Neuronal stem cell (in vitro differentiated cells): ENCODE data around the gene BUB1B.

Experiments used
- DNase-seq: peaks from one replicate; pipeline ENCODE4 v3.0.0-alpha.2; 2013; ENCODE audit warnings: low spot score
- H2AFZ ChIP-seq: one replicate; pipeline ENCODE4 v1.6.1; 2013; ENCODE audit warnings: mild to moderate bottlenecking, low read length, inconsistent platforms
- H2AK5ac ChIP-seq: 2 replicates; pipeline ENCODE4 v1.6.1; 2013; ENCODE audit warnings: low read depth, mild to moderate bottlenecking, inconsistent platforms, low read length, moderate library complexity, mixed read lengths
- H2BK120ac ChIP-seq: 2 replicates; pipeline ENCODE4 v1.6.1; 2013; ENCODE audit warnings: low read depth, mild to moderate bottlenecking, inconsistent platforms, low read length, moderate library complexity, mixed read lengths
- H2BK12ac ChIP-seq: one replicate; pipeline ENCODE4 v1.6.1; 2013; ENCODE audit warnings: low read length, inconsistent platforms
- H2BK15ac ChIP-seq: 2 replicates; pipeline ENCODE4 v1.6.1; 2013; ENCODE audit warnings: mild to moderate bottlenecking, low read length, inconsistent platforms, mixed read lengths
- H2BK5ac ChIP-seq: one replicate; pipeline ENCODE4 v1.6.1; 2013; ENCODE audit warnings: inconsistent platforms, mild to moderate bottlenecking, low read length, moderate library complexity
- H3K14ac ChIP-seq: one replicate; pipeline ENCODE4 v1.6.1; 2013; ENCODE audit warnings: low read length, inconsistent platforms
- H3K18ac ChIP-seq: 2 replicates; pipeline ENCODE4 v1.6.1; 2013; ENCODE audit warnings: low read length, inconsistent platforms
- H3K23ac ChIP-seq: 2 replicates; pipeline ENCODE4 v1.6.1; 2013; ENCODE audit warnings: low read depth, mild to moderate bottlenecking, mixed read lengths, low read length, inconsistent platforms; ENCODE audit not compliant: poor library complexity
- H3K27ac ChIP-seq: replicated peaks from 3 replicates; pipeline ENCODE4 v1.5.1; 2013; ENCODE audit warnings: low read length, inconsistent platforms
- H3K27me3 ChIP-seq, 3 experiments: 2 replicates each; pipeline ENCODE4 v1.6.1; 2013; ENCODE audit warnings: low read length in 3 of 3, mild to moderate bottlenecking in 2 of 3, inconsistent platforms in 1 of 3, low read depth in 1 of 3, mixed read lengths in 1 of 3, moderate library complexity in 1 of 3; ENCODE audit not compliant: control insufficient read depth in 3 of 3, insufficient read depth in 3 of 3
- H3K36me3 ChIP-seq, 2 donors: replicated peaks in 1 of 2; 2 replicates each; pipeline ENCODE4 v1.6.1; 2013; ENCODE audit warnings: low read length in 2 of 2; ENCODE audit not compliant: control insufficient read depth in 2 of 2, insufficient read depth in 2 of 2
- H3K4ac ChIP-seq: 2 replicates; pipeline ENCODE4 v1.6.1; 2013; ENCODE audit warnings: inconsistent platforms, mild to moderate bottlenecking, low read length, moderate library complexity
- H3K4me1 ChIP-seq, 2 donors: 1 replicate in 1 of 2; 2 replicates in 1 of 2; pipeline ENCODE4 v1.6.1; 2013; ENCODE audit warnings: low read length in 2 of 2, low read depth in 1 of 2; ENCODE audit not compliant: control insufficient read depth in 2 of 2, insufficient read depth in 1 of 2
- H3K4me2 ChIP-seq: one replicate; pipeline ENCODE4 v1.6.1; 2013; ENCODE audit warnings: mild to moderate bottlenecking, low read length, inconsistent platforms; ENCODE audit not compliant: insufficient read depth, poor library complexity, severe bottlenecking
- H3K4me3 ChIP-seq, 2 donors: 2 replicates each; pipeline ENCODE4 v1.5.1; 2013; ENCODE audit warnings: low read length in 2 of 2, mild to moderate bottlenecking in 2 of 2, inconsistent platforms in 1 of 2, moderate library complexity in 1 of 2
- H3K79me1 ChIP-seq: one replicate; pipeline ENCODE4 v1.6.1; 2013; ENCODE audit warnings: low read depth, mild to moderate bottlenecking, inconsistent platforms, low read length, moderate library complexity
- H3K9ac ChIP-seq: one replicate; pipeline ENCODE4 v1.6.1; 2013; ENCODE audit warnings: mild to moderate bottlenecking, low read depth, low read length, inconsistent platforms; ENCODE audit not compliant: poor library complexity
- H3K9me3 ChIP-seq, 2 donors: replicated peaks in 1 of 2; 2 replicates each; pipeline versions ENCODE3 to v1.6.1; 2013; ENCODE audit warnings: low read length in 2 of 2, mild to moderate bottlenecking in 2 of 2, inconsistent platforms in 1 of 2, low read depth in 1 of 2, mixed read lengths in 1 of 2, moderate library complexity in 1 of 2; ENCODE audit not compliant: control insufficient read depth in 2 of 2, insufficient read depth in 1 of 2
- H4K8ac ChIP-seq: one replicate; pipeline ENCODE4 v1.6.1; 2013; ENCODE audit warnings: low read depth, mild to moderate bottlenecking, inconsistent platforms, low read length, moderate library complexity
- H4K91ac ChIP-seq: one replicate; pipeline ENCODE4 v1.6.1; 2013; ENCODE audit warnings: low read length, low read depth, mild to moderate bottlenecking, inconsistent platforms; ENCODE audit not compliant: poor library complexity
- WGBS, 2 donors: extraction: QIAGEN DNeasy Blood & Tissue Kit; methylation state at CpG; one replicate each; pipeline ENCODE4 v1.1.7; 2013; ENCODE audit warnings: missing lambda C conversion rate in 2 of 2, mixed read lengths in 1 of 2; ENCODE audit not compliant: insufficient read length in 2 of 2, insufficient replicate concordance in 1 of 2; ENCODE audit errors: extremely low coverage in 2 of 2; 5-methylcytosine and 5-hydroxymethylcytosine counted together

BUB1B gene

DNA sequence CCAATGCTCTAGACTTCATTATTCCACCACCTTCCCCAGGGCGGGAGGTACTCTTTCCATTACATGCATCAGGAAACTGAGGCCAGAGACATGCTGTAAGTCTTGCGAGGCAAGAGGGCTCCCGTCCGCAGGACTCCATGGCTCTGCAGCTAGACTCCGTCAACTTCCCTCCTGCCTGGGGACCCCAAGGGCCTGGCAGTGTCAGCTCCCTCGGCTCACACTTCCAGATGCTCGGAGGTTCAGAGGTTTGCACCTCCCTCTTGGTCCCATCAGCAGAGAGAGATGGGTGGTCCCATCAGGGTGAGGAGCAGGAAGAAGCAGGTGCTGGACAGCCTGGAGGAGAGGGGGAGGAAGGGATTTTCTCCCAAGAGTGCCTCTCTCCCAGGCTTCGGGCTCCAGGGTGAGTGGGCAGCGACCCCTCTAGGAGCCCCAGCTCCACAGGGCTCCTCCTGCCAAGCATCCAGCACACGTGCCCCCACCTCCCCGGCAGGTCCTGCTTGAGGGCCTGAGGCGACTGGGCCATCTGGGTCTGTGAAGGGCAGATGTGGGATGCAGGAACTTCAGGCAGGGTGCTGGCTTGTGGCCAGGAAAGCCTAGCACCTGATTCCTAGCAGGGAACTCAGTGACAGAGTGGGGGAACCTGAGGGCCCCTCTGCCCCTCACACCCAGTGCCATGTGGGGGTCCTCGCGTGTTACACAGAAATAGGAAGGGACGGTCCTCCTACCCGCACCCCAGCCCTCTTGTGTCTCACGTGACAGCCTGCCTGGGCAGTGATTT is 87.3 kb downstream of the BUB1B start:
- H3K9ac ChIP-seq: no peak overlapping the region
- no peak overlapping the region for H3K4ac ChIP-seq
- no peaks in the 10 kb centered on the region for H3K9me3 ChIP-seq
- H3K4me1 ChIP-seq: peaks cover 6 to 10% of the 10 kb centered on the region in 2 donors
- H3K36me3 ChIP-seq: no peaks in the 10 kb centered on the region
- peak overlapping the region; percentile 44 for H2BK15ac ChIP-seq
- peak overlapping the region; percentile 69 for H3K18ac ChIP-seq
- peak overlapping the region; percentile 56 for H2AK5ac ChIP-seq
- H2BK5ac ChIP-seq: no peak overlapping the region
- no peak overlapping the region for H3K4me3 ChIP-seq
- H3K27ac ChIP-seq: no peak overlapping the region
- no peak overlapping the region for H4K8ac ChIP-seq
- peak overlapping the region; percentile 87 for H2BK12ac ChIP-seq
- peak overlapping the region; percentile 5 for H3K23ac ChIP-seq
- no peak overlapping the region for H2BK120ac ChIP-seq
- DNase-seq: no peak
- no peak overlapping the region for H3K4me2 ChIP-seq
- peaks cover 15 to 37% (median 30%) of the 10 kb centered on the region in 3 experiments for H3K27me3 ChIP-seq
- H3K14ac ChIP-seq: peak overlapping the region; percentile 78
- H4K91ac ChIP-seq: no peak overlapping the region
- WGBS, 2 donors: no CpG with 5 or more reads among the region's 17 CpGs
- H3K79me1 ChIP-seq: no peaks in the 10 kb centered on the region
- H2AFZ ChIP-seq: no peak overlapping the region

GRCh38 chr15:40249477-40250303 is 88.8 kb downstream of the BUB1B start:
- peak overlapping the region; percentile 1 for H4K91ac ChIP-seq
- no CpG with 5 or more reads among the region's 11 CpGs for WGBS, 2 donors
- H2AK5ac ChIP-seq: no peak overlapping the region
- H3K9me3 ChIP-seq: no peaks in the 10 kb centered on the region
- H2BK120ac ChIP-seq: no peak overlapping the region
- H3K79me1 ChIP-seq: no peaks in the 10 kb centered on the region
- H3K4me2 ChIP-seq: no peak overlapping the region
- no peak overlapping the region for H2BK5ac ChIP-seq
- H3K27me3 ChIP-seq: peaks cover 20 to 48% (median 44%) of the 10 kb centered on the region in 3 experiments
- no peak overlapping the region for H2AFZ ChIP-seq
- no peak overlapping the region for H2BK15ac ChIP-seq
- H2BK12ac ChIP-seq: peak overlapping the region; percentile 46
- H3K9ac ChIP-seq: peak overlapping the region; percentile 70
- H3K23ac ChIP-seq: no peak overlapping the region
- no peak overlapping the region for H3K27ac ChIP-seq
- H3K36me3 ChIP-seq: no peaks in the 10 kb centered on the region
- H3K4me1 ChIP-seq: peaks cover 7 to 10% of the 10 kb centered on the region in 2 donors
- H3K4ac ChIP-seq: no peak overlapping the region
- peak overlapping the region in 1 of 2 donors; percentile 17 for H3K4me3 ChIP-seq
- DNase-seq: no peak
- H4K8ac ChIP-seq: no peak overlapping the region
- no peak overlapping the region for H3K18ac ChIP-seq
- H3K14ac ChIP-seq: peak overlapping the region; percentile 4

DNA sequence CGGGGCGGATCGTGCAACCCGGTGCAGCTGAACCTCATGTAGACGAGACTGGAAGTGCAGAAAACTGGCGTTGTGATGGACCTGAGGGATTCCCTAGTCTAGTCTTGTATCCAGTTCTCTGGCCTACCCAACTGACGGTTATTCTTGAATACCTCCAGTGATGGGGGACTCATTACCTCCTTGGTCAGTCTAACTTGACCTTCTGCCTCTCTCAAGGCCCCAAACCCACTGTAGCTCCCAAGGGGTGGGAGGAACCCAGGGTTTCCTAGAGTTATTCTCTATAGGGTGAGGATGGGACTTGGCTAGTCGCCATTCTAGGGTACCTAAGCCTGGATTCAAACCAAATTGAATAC is 89.4 kb downstream of the BUB1B start:
- Histone ChIP-seq H4K8ac (no peak overlapping the region), H3K4me1 (peaks cover 7 to 10% of the 10 kb centered on the region in 2 donors), H3K14ac (peak overlapping the region; percentile 4), H3K79me1 (no peaks in the 10 kb centered on the region), H2BK12ac (no peak overlapping the region), H2AK5ac (no peak overlapping the region), H2AFZ (no peak overlapping the region), H2BK5ac (no peak overlapping the region), H3K36me3 (no peaks in the 10 kb centered on the region), H3K18ac (no peak overlapping the region), H3K4me3 (no peak overlapping the region), H3K27ac (no peak overlapping the region), H2BK120ac (no peak overlapping the region), H3K4me2 (no peak overlapping the region), H3K9ac (no peak overlapping the region), H3K27me3 (peaks cover 20 to 46% (median 44%) of the 10 kb centered on the region in 3 experiments), H3K4ac (no peak overlapping the region), H4K91ac (peak overlapping the region; percentile 1), H3K9me3 (no peaks in the 10 kb centered on the region), H2BK15ac (no peak overlapping the region), H3K23ac (no peak overlapping the region)
- WGBS, 2 donors: no CpG with 5 or more reads among the region's 8 CpGs
- no peak for DNase-seq
